Measurements from ENCODE around the gene EPC2.

DNA sequence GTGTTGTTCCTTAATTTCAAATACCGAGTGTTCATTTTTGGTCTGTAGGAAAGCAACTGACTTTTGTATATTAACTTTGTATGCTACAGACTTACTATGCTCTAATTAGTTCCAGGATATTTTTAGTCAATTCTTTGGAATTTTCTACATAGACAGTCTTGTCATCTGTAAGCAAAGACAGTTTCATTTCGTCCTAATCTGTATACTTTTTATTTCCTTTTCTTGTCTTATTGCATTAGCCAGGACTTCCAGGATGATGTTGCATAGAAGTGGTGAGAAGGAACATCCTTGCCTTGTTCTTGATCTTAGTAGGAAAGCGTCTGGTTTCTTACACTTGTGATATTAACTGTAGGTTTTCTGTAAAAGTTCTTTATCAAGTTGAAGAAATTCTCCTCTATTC lies 56.5 kb downstream of the EPC2 start:
- TF ChIP-seq CTCF (IDR thresholded peaks at IDR 0.05) (no peak), SIN3A (IDR thresholded peaks at IDR 0.05; ENCODE audit: borderline replicate concordance, insufficient read depth, low read depth, low read length) (no peak), POLR2AphosphoS5 (IDR thresholded peaks at IDR 0.05; ENCODE audit: low read depth, low read length) (no peak)
- TF ChIP-seq, protein P1, sequence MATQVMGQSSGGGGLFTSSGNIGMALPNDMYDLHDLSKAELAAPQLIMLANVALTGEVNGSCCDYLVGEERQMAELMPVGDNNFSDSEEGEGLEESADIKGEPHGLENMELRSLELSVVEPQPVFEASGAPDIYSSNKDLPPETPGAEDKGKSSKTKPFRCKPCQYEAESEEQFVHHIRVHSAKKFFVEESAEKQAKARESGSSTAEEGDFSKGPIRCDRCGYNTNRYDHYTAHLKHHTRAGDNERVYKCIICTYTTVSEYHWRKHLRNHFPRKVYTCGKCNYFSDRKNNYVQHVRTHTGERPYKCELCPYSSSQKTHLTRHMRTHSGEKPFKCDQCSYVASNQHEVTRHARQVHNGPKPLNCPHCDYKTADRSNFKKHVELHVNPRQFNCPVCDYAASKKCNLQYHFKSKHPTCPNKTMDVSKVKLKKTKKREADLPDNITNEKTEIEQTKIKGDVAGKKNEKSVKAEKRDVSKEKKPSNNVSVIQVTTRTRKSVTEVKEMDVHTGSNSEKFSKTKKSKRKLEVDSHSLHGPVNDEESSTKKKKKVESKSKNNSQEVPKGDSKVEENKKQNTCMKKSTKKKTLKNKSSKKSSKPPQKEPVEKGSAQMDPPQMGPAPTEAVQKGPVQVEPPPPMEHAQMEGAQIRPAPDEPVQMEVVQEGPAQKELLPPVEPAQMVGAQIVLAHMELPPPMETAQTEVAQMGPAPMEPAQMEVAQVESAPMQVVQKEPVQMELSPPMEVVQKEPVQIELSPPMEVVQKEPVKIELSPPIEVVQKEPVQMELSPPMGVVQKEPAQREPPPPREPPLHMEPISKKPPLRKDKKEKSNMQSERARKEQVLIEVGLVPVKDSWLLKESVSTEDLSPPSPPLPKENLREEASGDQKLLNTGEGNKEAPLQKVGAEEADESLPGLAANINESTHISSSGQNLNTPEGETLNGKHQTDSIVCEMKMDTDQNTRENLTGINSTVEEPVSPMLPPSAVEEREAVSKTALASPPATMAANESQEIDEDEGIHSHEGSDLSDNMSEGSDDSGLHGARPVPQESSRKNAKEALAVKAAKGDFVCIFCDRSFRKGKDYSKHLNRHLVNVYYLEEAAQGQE (IDR thresholded peaks at IDR 0.05; ENCODE audit: insufficient read depth in 1 of 2, low read depth in 2 of 2, low read length in 1 of 2): no peak
